GM18519 (cell line): ENCODE results near the gene RNF141.
A peak's percentile ranks its signal among the peaks of the same experiment; 100 is the strongest.

Source experiments
- ATAC-seq: cut with Tn5 transposase; IDR thresholded peaks from one replicate; pipeline ENCODE4 v1.9.1; 2021; ENCODE audit warnings: mild to moderate bottlenecking, moderate library complexity; ENCODE audit not compliant: unreplicated experiment, low FRiP score

The RNF141 gene

GRCh38 chr11:10540915-10541560 is at the start of gene RNF141:
TSS of gene RNF141 (minus strand) at chr11:10541187. CDS start at chr11:10534158, 7,029 bp downstream.
- peak; percentile 94 for ATAC-seq

- ATAC-seq, result no peak
Measured at GRCh38 chr11:10590218-10590915, 49.4 kb upstream of the RNF141 start.

- no peak for ATAC-seq
Measured at GRCh38 chr11:10588904-10589303, 47.9 kb upstream of the RNF141 start.

- no peak for ATAC-seq
Measured at GRCh38 chr11:10587995-10588394, 47.0 kb upstream of the RNF141 start.

- no peak for ATAC-seq
Measured at GRCh38 chr11:10587388-10587787, 46.4 kb upstream of the RNF141 start.

- no peak for ATAC-seq
Measured at GRCh38 chr11:10584071-10584501, 43.1 kb upstream of the RNF141 start.

GRCh38 chr11:10581481-10582019 is 40.6 kb upstream of the RNF141 start:
- no peak for ATAC-seq

GRCh38 chr11:10580623-10581022 is 39.6 kb upstream of the RNF141 start:
- no peak for ATAC-seq

GRCh38 chr11:10579700-10580099 is 38.7 kb upstream of the RNF141 start:
- no peak for ATAC-seq

- no peak for ATAC-seq
Measured at GRCh38 chr11:10576035-10576398, 35.0 kb upstream of the RNF141 start.

GRCh38 chr11:10575346-10576034 is 34.5 kb upstream of the RNF141 start:
- ATAC-seq, result no peak

GRCh38 chr11:10573556-10573955 is 32.6 kb upstream of the RNF141 start:
- no peak for ATAC-seq

GRCh38 chr11:10573028-10573427 is 32.0 kb upstream of the RNF141 start:
- no peak for ATAC-seq

GRCh38 chr11:10572533-10572932 is 31.5 kb upstream of the RNF141 start:
- no peak for ATAC-seq

- no peak for ATAC-seq
Measured at GRCh38 chr11:10568486-10568941, 27.5 kb upstream of the RNF141 start, which contains the start of gene LYVE1. TSS of gene LYVE1 (minus strand) at chr11:10568665. CDS start at chr11:10568532, 133 bp downstream.

GRCh38 chr11:10567446-10567845 is 26.5 kb upstream of the RNF141 start:
- no peak for ATAC-seq

GRCh38 chr11:10566257-10566957 is 25.4 kb upstream of the RNF141 start:
- no peak for ATAC-seq

GRCh38 chr11:10565493-10565892 is 24.5 kb upstream of the RNF141 start:
- ATAC-seq, result no peak

GRCh38 chr11:10564696-10565318 is 23.8 kb upstream of the RNF141 start:
- ATAC-seq, result no peak

GRCh38 chr11:10564030-10564429 is 23.0 kb upstream of the RNF141 start:
- ATAC-seq, result no peak
